Rectal smooth muscle tissue (tissue), 1 donor: ENCODE measurements around the gene ANKRD34B.
"Not testable (repeated sequence)": the region's sequence is repeated elsewhere in the genome, so short reads cannot be mapped to it uniquely, and the experiment has no call there.

Source experiments
- H3K27ac ChIP-seq: one replicate; pipeline ENCODE4 v1.7.0; 2013; ENCODE audit warnings: low read depth, low read length, inconsistent platforms
- H3K27me3 ChIP-seq: one replicate; pipeline ENCODE4 v1.7.0; 2013; ENCODE audit warnings: low read length; ENCODE audit not compliant: control insufficient read depth, insufficient read depth
- H3K36me3 ChIP-seq: one replicate; pipeline ENCODE4 v1.7.0; 2013; ENCODE audit warnings: low read length; ENCODE audit not compliant: control insufficient read depth, insufficient read depth
- H3K4me1 ChIP-seq: one replicate; pipeline ENCODE4 v1.7.0; 2013; ENCODE audit warnings: low read length; ENCODE audit not compliant: control insufficient read depth, insufficient read depth
- H3K4me3 ChIP-seq: one replicate; pipeline ENCODE4 v1.7.0; 2013; ENCODE audit warnings: low read length
- H3K9ac ChIP-seq: one replicate; pipeline ENCODE4 v1.7.0; 2013; ENCODE audit warnings: low read length

ANKRD34B gene

DNA sequence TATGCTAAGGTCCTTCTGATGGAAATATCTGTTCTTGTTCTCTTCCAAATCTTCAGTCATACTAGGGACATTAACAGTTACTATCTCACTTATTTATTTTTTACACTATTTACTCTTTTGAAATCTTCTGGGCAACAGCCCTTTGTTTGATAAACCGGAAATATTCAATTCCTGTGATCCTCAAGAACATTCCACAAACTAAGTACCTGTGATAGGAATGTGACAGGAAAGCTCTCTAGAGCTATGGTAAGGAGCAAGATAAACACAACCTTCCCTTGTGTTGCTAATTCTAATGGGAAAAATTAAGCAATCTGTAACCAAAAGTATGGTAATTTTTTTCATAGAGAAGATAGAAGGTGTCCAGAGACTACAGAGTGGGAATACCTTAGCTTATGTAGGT lies 22.0 kb upstream of the ANKRD34B start:
- Histone ChIP-seq H3K9ac (no peak overlapping the region), H3K4me1 (no peaks in the 10 kb centered on the region), H3K36me3 (no peaks in the 10 kb centered on the region), H3K27me3 (no peaks in the 10 kb centered on the region), H3K27ac (no peak overlapping the region), H3K4me3 (no peak overlapping the region)

DNA sequence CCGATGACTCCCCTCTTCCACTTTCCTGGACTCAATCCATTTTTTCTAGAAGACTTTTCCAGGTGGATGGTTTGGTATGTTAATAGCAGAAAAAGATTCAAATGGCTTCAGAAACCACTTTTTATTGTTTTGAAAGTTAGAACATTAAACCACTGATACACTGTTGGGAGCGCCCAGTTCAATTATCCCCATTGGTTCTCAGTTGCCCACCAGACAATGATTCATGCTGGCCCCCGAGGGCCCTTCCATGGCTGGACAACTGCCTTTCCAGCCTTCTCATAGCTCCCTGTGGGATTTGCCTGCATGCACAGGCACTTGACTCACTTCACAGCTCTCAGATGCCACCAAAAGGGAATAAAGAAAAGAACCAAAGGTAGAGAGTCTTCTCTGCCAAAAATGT lies 21.3 kb upstream of the ANKRD34B start:
- Histone ChIP-seq H3K9ac (no peak overlapping the region), H3K4me1 (no peaks in the 10 kb centered on the region), H3K27ac (no peak overlapping the region), H3K36me3 (no peaks in the 10 kb centered on the region), H3K27me3 (no peaks in the 10 kb centered on the region), H3K4me3 (no peak overlapping the region)

DNA sequence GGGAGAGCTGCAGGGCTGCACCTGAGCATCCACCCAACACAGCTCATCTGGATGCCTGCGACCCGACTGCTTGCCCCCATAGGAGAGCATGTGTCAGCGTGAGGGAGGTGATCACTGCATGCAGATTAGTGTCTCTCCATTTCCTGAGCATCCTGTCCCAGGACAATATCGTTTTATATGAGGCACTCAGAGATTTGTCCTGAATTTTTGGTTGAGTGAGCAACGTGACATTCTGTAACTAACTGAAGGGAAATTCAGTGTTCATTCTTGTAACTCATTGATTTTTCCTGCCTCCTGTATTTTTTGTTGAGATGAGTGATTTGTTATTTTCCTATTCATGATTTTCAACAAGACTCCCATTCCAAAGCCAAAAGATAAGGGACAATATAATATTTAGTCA lies 20.7 kb upstream of the ANKRD34B start:
- Histone ChIP-seq H3K27ac (no peak overlapping the region), H3K36me3 (no peaks in the 10 kb centered on the region), H3K9ac (no peak overlapping the region), H3K4me3 (no peak overlapping the region), H3K27me3 (no peaks in the 10 kb centered on the region), H3K4me1 (no peaks in the 10 kb centered on the region)

DNA sequence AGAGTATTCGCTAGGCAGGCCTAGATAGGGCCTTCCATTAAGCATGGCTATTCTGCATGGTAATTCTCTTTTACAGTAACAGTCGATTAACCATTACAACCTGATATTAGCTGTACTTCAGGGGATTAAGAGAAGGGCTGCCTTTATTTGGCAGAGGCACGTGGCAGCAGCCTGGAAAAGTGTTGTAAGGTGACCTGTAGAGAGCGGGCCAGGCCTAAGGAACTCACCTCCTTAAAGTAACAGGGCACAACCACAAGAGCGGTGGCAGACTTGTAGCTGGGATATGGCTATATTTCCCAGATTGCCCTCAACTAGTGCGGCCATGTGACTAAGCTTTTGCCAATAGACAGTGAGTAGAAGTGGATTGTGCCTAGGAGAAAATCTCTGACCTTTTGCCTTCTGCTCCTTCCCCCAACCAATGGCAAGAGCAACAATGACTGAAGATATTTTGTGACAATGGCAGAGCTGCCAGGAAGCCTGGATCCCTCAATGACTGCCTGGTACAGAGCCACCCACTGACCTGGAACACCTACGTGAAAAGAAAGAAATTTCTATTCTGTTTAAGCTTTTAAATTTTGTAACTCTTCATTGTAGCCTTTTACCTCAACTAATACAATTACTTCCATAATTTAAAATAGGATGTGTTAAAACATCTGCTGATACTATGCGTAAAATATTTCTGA lies 18.9 kb upstream of the ANKRD34B start:
- H3K4me1 ChIP-seq: no peaks in the 10 kb centered on the region
- H3K27ac ChIP-seq: no peak overlapping the region
- H3K36me3 ChIP-seq: no peaks in the 10 kb centered on the region
- H3K4me3 ChIP-seq: no peak overlapping the region
- no peaks in the 10 kb centered on the region for H3K27me3 ChIP-seq
- H3K9ac ChIP-seq: no peak overlapping the region

DNA sequence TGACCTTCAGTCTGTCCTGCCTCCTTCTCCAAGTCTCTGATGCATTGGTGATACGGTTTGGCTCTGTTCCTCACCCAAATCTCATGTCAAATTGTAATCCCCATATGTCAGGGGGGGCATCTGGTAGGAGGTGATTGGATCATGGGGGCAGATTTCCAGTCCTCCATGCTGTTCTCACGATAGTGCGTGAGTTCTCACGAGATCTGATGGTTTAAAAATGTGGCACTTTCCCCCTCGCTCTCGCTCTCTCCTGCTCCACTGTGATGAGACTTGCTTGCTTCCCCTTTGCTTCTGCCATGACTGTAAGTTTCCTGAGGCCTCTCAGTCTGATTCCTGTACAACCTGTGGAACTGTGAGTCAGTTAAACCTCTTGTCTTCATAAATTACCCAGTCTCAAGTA lies 14.7 kb upstream of the ANKRD34B start:
- Histone ChIP-seq H3K4me3 (no peak overlapping the region), H3K9ac (no peak overlapping the region), H3K27ac (no peak overlapping the region), H3K36me3 (no peaks in the 10 kb centered on the region), H3K27me3 (no peaks in the 10 kb centered on the region), H3K4me1 (no peaks in the 10 kb centered on the region)

DNA sequence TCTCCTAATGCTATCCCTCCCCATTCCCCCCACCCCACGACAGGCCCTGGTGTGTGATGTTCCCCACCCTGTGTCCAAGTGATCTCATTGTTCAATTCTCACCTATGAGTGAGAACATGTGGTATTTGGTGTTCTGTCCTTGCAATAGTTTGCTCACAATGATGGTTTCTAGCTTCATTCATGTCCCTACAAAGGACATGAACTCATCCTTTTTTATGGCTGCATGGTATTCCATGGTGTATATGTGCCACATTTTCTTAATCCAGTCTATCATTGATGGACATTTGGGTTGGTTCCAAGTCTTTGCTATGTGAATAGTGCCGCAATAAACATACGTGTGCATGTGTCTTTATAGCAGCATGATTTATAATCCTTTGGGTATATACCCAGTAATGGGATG lies 10.2 kb upstream of the ANKRD34B start:
- not testable (repeated sequence) for H3K4me1 ChIP-seq, H3K27ac ChIP-seq, H3K27me3 ChIP-seq, H3K4me3 ChIP-seq, H3K36me3 ChIP-seq, H3K9ac ChIP-seq

DNA sequence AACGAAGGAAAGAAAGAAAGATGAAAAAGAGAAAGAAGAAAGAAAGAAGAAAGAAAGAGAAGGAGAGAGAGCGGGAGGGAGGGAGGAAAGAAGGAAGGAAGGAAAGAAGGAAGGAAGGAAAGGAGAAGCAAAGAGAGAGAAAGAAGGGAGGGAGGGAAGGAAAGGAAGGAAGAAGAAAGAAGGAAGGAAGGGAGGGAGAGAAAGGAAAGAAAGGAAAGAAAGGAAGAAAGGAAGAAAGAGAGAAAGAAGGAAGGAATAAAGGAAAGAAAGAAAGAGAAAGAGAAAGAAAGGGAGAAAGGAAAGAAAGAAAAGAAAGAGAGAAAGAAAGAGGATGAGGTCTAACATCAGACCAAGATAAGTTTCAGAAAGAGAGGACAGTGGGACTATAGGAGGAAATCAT lies 9.0 kb upstream of the ANKRD34B start:
- H3K4me1 ChIP-seq: no peaks in the 10 kb centered on the region
- no peak overlapping the region for H3K4me3 ChIP-seq
- no peaks in the 10 kb centered on the region for H3K36me3 ChIP-seq
- no peak overlapping the region for H3K9ac ChIP-seq
- no peaks in the 10 kb centered on the region for H3K27me3 ChIP-seq
- H3K27ac ChIP-seq: no peak overlapping the region

DNA sequence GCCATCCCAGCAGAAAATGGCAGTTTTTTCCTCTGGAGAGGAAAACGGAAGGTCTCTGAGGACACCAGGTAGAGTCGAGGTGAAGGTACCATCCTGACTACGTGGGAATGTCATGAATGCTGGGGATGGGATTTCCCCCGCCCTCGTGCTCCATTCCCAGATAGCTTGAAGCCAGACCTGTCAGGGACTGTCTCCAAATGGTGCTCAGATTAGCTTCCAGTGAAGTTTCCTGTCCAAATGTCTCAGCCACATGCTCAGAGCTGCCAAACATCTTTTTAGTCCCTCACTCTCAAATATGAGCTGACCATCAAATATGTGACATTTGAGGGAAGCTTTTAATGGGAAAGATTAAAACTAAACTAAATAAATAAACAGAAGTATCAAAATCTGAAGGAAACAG lies 7.6 kb upstream of the ANKRD34B start:
- no peak overlapping the region for H3K9ac ChIP-seq
- no peaks in the 10 kb centered on the region for H3K27me3 ChIP-seq
- H3K4me3 ChIP-seq: no peak overlapping the region
- H3K36me3 ChIP-seq: no peaks in the 10 kb centered on the region
- H3K4me1 ChIP-seq: no peaks in the 10 kb centered on the region
- no peak overlapping the region for H3K27ac ChIP-seq

DNA sequence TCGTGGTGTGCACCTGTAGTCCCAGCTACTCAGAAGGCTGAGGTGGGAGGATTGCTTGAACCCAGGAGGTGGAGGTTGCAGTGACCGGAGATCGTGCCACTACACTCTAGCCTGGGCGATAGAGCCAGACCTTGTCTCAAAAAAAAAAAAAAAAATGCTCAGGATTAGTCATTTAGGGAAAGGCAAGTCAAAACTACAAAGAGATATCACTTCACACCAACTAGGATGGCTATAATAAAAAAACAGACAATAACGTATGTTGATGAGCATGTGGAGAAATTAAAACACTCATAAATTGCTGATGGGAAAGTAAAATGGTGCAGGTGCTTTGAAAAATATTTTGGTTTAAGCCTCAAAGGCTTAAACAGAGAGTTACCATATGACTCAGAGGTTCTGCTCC lies 6.3 kb upstream of the ANKRD34B start:
- H3K27me3 ChIP-seq: peaks cover 3% of the 10 kb centered on the region
- H3K9ac ChIP-seq: no peak overlapping the region
- no peaks in the 10 kb centered on the region for H3K36me3 ChIP-seq
- H3K27ac ChIP-seq: no peak overlapping the region
- no peaks in the 10 kb centered on the region for H3K4me1 ChIP-seq
- no peak overlapping the region for H3K4me3 ChIP-seq

DNA sequence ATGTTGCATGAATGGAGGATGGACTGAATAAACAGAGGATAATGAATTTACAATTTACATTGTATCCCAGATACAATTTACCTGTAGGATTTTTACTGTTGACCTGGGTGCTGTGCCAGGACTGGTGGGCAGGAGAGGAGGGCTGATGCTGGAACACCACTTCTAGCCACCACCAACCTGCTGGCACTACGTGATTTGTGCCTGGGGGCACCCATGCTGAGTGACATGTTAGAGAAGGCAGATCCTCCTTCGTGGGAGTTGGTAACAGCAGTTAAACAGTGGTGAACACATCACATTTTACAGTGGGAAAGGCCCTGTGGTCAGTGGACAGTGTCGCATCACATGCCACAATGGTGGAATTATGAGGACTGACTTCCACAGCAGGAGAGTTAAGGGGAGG lies 3.0 kb upstream of the ANKRD34B start:
- H3K27ac ChIP-seq: no peak overlapping the region
- no peak overlapping the region for H3K9ac ChIP-seq
- H3K4me3 ChIP-seq: no peak overlapping the region
- H3K27me3 ChIP-seq: peaks cover 14% of the 10 kb centered on the region
- H3K4me1 ChIP-seq: no peaks in the 10 kb centered on the region
- H3K36me3 ChIP-seq: no peaks in the 10 kb centered on the region

DNA sequence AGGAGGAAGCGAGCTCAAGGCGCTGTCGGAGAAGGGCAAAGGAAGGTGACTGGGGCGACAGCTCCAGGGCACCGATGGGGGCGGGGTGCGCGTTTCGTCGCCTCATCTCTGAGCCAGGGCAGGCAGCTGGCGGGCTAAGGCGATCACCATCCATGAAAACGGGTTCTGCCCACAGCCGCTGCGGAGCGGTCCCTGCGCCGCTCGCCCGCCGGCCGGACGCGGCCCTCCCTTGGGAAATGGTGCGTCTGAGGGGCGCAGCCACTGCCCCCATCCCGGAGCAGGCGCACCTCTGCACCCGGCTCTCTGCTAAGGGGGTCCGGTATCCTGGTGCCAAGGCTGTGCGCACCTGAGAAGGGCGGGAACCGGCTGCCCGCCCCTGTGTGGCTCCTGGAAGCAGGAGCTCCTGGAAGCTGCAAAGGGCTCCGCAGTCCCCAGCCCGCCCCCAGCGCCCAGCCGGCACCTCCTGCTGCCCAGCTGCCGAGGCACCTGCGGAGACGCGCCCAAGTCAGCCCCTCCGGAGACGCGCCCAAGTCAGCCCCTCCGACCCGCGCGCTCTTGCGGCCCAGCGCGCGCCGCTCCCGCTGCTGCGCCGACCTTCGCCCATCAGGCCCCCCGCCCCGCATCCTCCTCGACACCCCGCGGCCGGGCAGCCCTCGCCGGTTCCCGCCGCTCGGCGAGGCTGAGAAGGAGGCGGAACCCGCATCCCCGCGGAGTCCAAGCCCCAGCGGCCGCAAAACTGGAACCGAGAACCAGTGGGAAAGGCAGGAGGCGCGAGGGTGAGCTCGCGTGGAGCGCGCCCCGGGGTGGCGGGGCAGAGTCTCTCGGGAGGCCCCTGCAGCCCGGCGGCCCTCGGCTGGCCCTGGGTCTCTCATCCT lies 757 bp downstream of the ANKRD34B start:
- H3K27me3 ChIP-seq: peaks cover 14% of the 10 kb centered on the region
- H3K36me3 ChIP-seq: no peaks in the 10 kb centered on the region
- no peak overlapping the region for H3K4me3 ChIP-seq
- no peaks in the 10 kb centered on the region for H3K4me1 ChIP-seq
- no peak overlapping the region for H3K27ac ChIP-seq
- H3K9ac ChIP-seq: no peak overlapping the region

DNA sequence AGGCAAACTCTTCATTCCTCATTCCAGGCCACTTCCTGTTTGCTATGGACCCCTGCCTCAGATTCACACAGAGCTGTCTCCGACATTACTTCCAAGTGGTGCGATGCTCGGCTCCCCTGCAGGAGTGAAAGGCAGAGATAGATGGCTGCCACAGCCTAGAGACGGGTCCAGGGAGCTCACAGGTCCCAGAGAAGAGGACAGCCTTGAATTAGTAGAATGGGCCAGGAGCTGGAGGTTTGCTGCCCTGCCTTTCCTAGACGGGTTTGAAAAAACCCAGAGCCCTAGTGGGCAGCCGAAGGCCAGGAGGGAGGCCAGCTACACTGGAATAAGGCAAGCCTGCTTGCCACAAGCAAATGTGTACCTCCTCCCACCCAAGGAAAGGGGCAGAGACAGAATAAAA lies 1.8 kb downstream of the ANKRD34B start:
- Histone ChIP-seq H3K27me3 (peaks cover 14% of the 10 kb centered on the region), H3K36me3 (no peaks in the 10 kb centered on the region), H3K27ac (no peak overlapping the region), H3K9ac (no peak overlapping the region), H3K4me3 (no peak overlapping the region), H3K4me1 (no peaks in the 10 kb centered on the region)
